CD4-positive, alpha-beta T cell treated with Interleukin-21 for 1 hour (primary cell): Measurements from ENCODE around the gene SKAP1.
"Not testable (repeated sequence)": the region's sequence is repeated elsewhere in the genome, so short reads cannot be mapped to it uniquely, and the experiment has no call there.

ENCODE experiments used
- DNase-seq: peaks from one replicate; pipeline ENCODE4 v3.0.0-alpha.2; 2020

The SKAP1 gene

DNA sequence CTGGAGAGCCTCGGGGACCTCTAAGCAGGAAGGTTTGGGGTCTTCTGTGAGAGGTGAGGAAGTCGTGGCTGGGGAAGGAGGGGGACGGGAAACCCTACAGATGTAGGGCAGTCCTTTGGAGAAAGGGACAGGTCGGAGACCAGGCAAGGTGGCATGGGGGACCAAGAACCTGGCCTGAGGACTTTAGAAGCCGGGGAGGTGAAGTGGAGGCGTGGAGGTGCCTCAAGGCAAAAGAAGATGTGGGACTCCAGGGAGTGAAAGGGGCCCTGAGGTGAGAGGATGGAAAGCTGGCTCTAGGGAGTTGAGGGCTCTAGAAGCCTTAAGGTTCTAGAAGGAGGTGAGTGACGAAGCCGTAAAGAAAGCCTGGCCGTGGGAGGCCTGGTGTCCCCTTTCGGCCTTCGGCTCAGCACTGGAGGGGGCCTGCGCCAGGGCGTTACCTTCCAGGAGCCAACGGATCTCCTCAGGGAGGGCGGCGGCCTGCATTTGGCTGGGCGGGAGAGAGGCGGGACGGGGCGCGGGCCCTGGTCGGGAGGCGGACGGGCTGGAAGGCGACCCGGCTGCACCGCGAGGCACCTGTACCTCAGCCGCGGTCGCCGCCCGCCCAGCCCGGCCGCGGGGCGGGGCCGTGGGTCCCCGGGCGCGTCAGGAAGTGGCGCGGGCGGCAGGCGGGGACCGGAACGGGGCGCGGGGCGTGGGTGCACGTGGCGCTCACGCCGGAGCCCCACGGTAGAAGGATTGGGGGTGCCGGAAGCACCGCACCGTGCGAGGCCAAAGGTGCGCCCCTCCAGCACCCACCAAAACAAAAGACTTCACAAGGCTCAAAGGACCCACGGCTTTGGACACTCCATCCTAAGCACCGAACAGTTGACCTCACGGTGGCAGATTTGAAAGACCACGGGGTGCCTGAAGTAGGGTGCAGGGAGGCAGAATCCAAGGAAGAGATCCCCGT, at the start of gene SKAP1:
SKAP1 (minus strand) TSS at position 577 of the 949 bp plus-strand sequence.
- DNase-seq: peak; percentile 71

DNA sequence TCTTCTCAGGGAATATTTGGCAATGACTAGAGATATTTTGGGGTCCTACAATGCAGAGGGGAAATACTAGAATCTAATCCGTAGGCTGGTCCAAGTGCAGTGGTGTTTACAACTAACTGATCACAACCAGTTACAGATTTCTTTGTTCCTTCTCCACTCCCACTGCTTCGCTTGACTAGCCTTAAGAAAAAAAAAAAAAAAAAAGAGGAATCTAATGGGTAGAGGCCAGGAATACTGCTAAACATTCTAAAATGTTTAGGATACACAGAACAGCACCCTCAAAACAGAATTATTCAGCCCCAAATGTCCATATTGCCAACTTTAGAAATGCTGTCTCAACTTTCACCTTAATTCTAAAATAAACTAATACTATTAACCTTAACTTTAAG, 49.0 kb upstream of the SKAP1 start:
- DNase-seq: no peak

DNA sequence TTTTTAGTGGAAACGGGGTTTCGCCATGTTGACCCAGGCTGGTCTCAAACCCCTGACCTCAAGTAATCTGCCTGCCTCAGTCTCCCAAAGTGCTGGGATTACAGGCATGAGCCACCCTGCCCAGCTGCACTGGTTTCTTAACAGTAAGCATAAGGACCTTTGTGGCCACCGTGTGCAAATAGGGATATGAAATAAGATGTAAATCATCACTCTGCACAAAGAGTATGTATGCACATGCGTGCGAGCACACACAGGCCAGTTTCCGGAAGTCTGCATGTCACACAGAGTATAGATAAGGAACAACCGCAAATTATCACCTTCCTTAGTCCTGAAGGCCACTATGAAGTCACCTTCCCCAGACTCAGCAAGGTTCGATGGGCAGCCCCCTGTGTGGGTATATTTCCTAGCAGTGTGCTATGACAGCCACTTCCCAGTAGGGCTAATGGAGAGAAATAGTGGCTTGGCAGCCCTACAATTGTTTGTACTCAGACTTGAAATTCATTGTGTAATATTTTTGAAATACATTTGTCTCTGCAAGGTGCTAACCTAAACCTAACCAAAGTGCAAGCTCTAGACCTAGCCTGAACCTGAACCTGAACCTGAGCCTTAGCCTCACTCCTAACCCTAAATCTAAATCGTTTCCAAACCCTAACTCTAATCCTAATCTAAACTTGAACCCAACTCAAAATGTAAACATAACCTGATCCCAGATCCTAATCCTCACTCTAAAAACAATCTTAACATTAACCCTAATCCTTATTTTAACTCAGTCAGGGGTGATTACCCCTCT, 48.4 kb upstream of the SKAP1 start:
- DNase-seq: peak; percentile 54

DNA sequence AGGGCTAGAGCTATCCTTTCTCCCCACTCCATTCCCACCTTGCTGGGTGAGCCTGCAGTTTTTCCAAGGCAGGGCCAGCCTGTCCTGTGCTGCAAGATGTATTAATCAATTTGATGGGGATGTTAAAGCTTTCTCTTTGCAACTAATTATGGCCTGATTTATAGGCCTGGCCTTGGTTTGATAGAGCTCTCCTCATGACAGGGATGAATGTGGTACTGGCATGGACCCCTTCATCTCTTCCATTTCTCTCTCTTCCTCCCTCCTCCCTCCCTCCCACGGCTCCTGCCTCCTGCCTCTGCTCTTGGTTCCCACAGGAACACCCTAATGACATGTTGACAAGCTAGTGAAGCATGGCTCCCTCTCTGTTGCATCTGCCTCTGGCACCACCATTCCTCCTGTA, 47.2 kb upstream of the SKAP1 start:
- DNase-seq: no peak

DNA sequence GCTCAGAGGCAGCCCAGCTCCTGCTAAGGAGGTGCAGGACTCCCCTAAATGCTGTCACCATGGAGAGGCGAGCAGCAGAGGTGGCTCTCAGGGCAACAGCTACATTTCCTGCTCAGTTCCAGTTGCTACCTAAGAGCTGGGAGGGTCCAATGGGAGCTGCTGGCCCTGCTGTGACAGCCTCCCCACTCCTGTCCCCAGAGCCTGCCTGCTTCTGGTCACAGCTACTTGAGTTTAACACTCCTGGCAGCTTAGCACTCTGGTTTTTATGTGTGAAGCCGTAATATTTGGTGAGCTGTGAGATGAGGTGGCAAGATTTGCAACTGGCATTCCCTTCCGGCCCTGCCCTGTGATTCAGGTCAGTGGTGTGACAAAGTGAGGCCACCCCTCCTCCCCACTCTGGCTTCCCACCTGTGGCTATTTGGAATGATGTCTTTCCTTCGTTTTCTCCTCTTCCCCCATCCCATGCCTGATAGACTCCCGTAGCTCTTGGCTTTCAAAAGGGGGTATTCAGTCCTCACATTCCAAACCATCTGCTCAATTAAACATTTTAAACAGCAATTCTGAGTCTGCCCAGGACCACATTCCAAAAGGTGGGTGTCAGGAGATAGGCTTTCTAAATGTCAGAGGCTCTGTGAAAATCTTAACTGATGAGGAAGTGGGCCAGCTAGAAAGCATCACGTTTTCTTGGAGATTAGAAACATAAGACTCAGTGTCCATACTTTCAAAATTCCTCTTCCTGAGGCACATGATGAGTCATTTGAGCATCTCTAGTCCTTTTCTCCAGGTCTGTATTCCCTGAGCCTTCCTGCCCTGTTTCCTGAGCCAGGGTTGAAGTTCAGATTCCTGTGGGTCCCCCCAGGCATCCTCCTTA, 42.6 kb upstream of the SKAP1 start:
- DNase-seq: peak; percentile 45

DNA sequence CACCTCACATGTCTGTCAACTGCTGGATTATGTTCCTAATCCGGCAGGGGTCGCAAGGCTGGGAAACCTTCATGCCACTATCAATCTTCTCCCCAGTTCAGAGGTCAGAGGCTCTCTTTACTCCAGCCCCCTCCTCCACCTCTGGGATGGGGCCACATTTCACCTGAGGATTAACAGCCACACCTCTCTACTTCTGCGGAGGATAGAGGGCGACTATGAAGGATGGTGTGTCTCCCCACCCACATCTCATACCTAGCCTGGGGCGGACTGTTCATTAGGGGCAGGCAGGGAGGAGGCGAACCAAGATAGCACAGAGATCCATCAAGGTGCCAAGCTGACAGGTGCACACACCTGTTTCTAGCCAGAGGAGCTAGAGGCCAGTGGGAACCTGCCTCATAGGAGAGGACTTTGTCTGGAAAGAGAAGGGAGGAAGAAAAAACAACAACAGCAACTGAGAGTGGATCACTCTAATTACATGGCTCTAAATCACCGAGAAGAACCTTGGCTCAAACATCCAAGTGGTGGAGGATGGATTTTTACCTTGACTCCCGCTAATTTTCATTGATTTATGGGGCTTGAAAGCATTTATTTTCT, 41.9 kb upstream of the SKAP1 start:
- DNase-seq: no peak

DNA sequence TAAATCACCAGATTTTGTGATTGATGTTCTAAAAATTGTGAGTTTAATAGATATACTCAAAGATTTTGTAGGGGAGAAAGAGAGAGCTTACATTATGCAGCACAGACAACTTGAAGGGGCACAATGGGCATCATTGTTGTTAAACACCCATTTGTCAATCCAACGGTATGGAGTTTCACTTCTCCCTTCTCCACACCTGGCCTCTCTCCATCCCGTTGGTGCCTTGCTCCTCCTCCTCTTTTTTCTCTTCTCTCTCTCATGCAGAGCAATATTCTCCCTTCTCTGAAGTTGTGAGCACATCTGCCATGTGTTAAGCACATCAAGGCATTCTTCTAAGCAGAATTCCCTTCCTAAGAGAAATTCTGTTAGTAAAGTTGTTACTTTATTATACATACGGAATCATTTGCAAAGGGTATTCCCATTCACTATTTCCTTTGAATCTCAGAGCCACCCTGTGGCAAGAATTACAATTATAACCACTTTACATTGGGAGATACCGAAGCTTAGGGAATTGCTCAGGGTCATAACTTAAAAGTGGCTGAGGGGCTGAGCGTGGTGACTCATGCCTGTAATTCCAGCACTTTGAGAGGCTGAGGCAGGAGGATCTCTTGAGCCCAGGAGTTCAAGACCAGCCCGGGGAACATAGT, 40.5 kb upstream of the SKAP1 start:
- no peak for DNase-seq

DNA sequence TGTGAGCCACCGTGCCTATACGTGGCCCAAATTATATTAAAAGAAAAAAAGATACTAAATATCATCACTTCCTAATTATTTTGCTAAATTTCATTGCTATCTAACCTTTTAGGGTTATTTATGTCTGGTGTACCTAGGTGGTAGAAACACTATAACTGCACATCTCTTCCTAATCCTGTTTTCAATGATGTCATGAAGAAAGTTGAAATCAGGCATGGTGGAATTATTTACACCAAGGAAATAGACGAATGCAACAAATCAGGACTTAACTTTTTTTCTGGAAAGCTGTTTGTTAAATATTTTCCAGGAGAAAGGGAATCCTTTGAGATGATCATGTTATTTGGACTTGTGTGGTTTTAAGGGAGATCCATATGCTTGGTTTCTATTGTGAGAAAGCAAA, 39.2 kb upstream of the SKAP1 start:
- no peak for DNase-seq

- DNase-seq: no peak
These were observed 38.3 kb upstream of the SKAP1 start for GRCh38 chr17:48468299-48468698.

DNA sequence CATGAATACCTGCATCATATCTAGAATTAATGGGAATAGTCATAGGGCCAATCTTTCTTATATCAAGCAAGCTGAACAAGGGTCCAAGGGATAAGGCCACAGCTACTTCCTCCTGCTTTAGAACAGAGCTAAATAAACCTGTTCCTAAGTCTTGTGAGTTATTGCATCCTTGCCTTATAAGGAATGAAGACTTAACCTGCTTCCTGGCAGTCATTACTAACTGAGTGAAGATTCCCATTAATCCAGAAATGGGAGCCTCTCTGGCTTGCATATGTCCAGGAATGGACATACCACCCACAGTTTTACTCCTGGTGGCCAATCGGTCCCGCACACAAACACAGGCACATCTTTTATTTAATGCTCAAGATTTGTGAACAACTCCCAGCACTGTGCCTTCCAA, 35.9 kb upstream of the SKAP1 start:
- DNase-seq: no peak

GRCh38 chr17:48463526-48463925, 33.5 kb upstream of the SKAP1 start:
- no peak for DNase-seq

DNA sequence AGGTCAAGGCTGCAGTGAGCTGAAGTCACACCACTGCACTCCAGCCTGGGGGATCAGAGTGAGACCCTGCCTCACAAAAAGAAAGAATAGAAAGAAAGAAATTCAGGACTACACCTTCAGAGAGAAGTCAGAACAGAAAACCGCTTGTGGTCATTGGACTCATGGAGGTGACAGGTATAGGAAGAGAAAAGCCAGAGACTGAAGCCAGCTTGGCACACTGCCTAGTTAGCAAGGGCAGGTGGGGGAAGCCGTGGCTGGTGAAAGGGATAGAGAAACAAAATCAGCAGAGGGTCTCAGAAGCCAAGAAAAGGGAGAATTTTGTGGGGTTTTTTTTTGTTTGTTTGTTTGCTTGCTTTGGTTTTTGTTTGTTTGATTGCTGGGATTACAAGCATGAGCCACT, 32.9 kb upstream of the SKAP1 start:
- no peak for DNase-seq

DNA sequence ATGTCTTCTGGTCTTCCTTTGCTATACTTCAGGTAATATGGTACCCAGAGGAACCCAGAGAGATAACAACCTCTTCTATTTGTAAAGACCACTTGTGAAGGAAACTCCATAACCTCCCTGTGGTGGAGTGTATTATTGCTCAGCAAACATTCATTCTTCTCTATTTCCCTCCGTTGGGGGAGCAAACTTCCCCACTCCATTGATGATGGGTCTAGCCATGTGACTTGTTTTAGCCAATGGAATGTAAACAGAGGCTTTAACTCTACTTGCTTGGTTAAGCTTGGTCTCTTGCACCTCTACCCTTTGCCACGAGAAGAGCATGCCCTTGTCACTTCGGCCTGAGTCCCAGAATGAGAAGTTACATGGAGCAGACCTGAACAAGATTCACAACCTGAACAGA, 30.0 kb upstream of the SKAP1 start:
- no peak for DNase-seq

DNA sequence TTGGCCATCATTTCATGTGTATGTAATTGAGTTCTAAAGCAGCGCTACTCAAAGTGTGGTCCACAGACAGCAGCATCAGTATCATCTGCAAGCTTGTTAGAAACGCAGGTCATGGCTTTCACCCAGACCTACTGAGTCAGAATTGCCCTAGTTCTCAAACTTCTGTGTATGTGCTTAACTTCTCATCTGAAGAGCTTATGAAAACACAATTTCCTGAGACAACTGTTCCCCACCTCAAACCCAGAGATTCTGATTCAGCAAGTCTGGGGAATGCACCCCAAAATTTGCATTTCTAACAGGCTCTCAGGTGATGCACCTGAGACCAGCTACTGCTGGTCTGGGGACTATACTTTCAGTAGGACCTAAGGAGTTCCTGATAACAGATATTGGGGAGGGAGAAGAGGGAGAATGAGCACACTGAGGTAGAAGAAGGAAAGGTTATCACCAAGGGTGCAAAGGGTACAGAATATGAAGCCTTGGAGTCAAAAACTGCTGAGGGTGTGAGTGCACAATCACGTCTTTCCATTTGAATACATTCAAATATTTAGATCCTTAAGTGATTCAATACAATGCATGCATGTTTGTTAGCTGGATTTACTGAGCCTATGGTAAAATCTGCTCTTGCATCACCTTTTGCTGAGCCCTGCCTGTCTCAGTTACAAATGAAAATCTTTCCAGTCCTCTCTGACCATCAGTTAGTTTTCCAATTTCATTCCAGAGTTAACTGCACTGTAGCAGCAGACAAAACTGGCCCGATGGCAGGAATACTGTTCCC, 29.2 kb upstream of the SKAP1 start:
- no peak for DNase-seq

- DNase-seq: peak; percentile 85
These were observed 27.2 kb upstream of the SKAP1 start for GRCh38 chr17:48457080-48457836.

GRCh38 chr17:48456589-48456988, 26.6 kb upstream of the SKAP1 start:
- DNase-seq: no peak

GRCh38 chr17:48455791-48456190, 25.8 kb upstream of the SKAP1 start:
- DNase-seq: no peak

DNA sequence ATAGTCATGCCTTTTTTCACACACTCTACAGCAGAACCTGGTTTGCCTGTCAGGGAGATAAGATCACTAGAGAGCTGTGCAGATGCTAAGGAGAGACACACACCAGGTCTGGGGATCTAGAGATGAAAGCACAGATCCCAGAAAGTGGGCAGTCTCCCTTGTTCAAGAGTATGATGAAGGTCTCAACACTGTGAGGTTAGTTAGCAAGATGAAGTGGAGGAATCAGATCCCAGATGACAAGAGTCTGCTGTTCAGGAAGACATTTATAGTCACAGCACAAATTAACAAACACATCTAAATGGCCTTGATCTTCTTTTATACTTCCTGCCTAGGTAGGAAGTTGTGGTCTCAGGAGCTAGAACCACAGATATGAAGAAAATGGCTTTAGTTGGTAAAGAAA, 23.4 kb upstream of the SKAP1 start:
- DNase-seq: peak; percentile 68

DNA sequence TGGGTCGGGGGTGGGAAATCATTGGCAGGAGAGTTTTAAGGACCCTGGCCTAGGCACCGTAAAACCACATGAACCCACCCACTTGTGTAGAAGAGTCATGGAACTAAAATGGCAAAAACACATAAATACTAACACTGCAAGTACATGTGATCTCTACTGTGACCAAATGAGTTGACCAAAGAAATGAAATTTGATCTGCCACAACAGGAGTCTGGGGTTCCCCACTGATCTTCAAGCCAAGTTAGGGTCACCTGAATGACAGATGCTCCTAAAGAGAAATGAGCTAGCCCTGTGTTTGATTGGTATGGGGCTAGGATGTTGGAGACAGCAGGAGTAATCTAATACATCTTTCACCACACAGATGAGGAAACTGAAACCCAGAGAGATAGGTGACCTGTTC, 21.5 kb upstream of the SKAP1 start:
- DNase-seq: no peak

- DNase-seq: not testable (repeated sequence)
These were observed 19.3 kb upstream of the SKAP1 start for GRCh38 chr17:48449335-48449734.

DNA sequence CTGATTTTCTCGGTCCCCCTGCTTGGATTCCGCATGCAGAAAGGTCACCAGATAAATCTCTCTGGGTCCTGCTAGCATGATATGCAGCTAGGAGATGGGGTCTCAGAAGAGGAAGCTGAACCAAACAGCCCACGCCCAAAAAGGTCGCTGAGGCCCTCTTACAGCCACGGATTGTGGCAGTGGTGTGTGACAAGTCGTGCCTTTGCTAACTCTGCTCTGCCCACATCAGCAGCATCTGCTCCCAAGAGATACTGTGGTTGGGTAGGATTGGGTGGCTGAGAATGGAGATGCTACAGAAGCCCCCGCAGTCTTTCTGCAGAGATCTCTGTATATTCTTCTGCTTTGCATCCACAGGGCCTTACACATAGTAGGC, 15.2 kb upstream of the SKAP1 start:
- DNase-seq: no peak
